ENCODE data around the gene TSPEAR.
"Not testable (repeated sequence)": the region's sequence is repeated elsewhere in the genome, so short reads cannot be mapped to it uniquely, and the experiment has no call there.

Gene TSPEAR

DNA sequence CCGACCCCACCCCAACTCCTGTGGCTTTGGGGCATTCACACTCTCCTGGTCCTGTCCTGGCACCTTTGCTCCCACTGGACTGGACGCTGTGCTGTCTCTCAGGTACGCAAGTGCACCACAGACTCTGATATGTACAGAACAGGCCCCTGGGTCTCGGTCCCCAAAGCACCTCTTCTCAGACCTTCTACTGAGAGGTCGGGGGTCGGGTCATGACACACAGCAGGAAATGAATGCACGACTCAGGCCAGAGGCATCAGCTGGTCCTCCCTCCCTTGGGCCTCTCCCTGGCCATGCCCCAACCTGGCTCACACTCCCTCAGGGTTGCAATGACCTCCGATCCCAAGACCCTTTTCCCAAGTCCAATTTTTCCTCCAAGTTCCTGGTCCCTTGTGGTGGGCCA lies 16.2 kb downstream of the TSPEAR start:
- H3K4me1 Mint-ChIP-seq (ENCODE audit: low read depth) = peaks cover 3% of the 10 kb centered on the region
- peaks cover 1% of the 10 kb centered on the region for H3K36me3 Mint-ChIP-seq (ENCODE audit: low read depth)
- no peak overlapping the region for H3K4me3 Mint-ChIP-seq
- H3K27me3 Mint-ChIP-seq (ENCODE audit: low read depth) = peaks cover 81% of the 10 kb centered on the region
- no peak overlapping the region for H3K27ac Mint-ChIP-seq
- peaks cover 27% of the 10 kb centered on the region for H3K9me3 Mint-ChIP-seq

DNA sequence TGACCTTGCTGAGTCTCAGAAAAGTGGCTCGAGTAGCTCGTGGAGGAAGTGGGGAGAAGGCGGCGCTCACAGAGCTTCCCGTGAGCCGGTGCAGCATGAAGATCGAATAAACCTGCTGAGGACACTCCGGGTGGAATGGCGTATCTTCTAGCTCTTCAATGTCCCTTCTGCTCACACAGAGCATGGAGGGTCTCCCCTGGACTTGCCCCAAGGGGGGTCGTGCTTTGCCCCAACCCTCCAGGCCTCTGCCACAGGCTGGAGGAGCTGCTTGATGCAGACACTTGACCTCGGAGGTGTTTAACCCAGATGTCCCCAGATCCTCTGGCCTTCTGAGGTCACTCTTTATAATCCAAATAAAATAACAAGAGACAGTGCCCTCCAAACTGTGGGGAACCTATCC lies 16.6 kb downstream of the TSPEAR start:
- no peak overlapping the region for H3K27ac Mint-ChIP-seq
- peaks cover 3% of the 10 kb centered on the region for H3K4me1 Mint-ChIP-seq (ENCODE audit: low read depth)
- H3K36me3 Mint-ChIP-seq (ENCODE audit: low read depth) = peaks cover 1% of the 10 kb centered on the region
- H3K27me3 Mint-ChIP-seq (ENCODE audit: low read depth) = peaks cover 81% of the 10 kb centered on the region
- peaks cover 27% of the 10 kb centered on the region for H3K9me3 Mint-ChIP-seq
- H3K4me3 Mint-ChIP-seq = no peak overlapping the region

DNA sequence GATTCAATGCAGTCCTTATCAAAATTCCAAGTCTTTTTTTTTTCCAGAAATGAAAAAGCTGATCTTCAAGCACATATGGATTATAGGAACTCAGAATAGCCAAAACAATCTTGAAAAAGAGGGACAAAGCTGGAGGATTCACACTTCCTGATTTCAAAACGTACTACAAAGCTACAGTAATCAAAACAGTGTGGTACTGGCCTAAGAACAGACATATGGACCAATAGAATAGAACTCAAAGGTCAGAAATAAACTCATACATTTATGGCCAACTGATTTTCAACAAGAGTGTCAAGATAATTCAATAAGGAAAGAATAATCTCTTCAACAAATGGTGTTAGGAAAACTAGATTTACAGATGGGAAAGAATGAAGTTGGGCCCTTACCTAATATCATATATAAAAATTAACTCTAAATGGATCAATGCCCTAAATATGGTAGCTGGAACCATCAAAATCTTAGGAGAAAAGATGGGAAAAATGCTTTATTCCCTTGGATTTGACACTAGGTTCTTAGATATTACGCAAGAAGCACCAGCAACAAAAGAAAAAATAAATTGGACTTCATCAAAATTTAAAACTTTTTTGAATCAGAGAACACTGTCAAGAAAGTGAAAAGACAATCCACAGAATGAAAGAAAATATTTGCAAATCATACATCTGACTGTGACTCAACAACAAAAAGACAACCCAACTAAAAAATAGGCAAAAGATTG lies 18.4 kb downstream of the TSPEAR start:
- H3K4me1 Mint-ChIP-seq (ENCODE audit: low read depth) = peaks cover 3% of the 10 kb centered on the region
- peaks cover 66% of the 10 kb centered on the region for H3K27me3 Mint-ChIP-seq (ENCODE audit: low read depth)
- H3K9me3 Mint-ChIP-seq = peaks cover 27% of the 10 kb centered on the region
- peaks cover 1% of the 10 kb centered on the region for H3K36me3 Mint-ChIP-seq (ENCODE audit: low read depth)
- H3K27ac Mint-ChIP-seq = no peak overlapping the region
- no peak overlapping the region for H3K4me3 Mint-ChIP-seq

DNA sequence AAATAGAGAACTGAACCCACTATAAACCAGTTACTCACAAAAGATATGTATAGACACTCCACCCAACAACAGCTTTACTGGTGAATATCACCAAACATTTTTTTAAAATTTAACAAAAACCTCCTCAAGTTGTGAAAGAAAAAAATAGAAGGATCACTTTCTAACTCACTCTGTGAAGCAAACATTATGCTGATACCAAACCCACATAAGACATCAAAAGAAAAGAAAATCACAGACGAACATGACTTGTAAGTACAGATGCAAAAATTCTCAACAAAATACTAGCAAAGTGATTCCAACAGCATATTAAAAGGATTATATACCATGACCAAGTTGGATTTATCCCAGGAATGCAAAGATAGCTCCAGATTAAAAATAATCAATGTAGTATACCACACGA lies 19.7 kb downstream of the TSPEAR start:
- H3K27ac Mint-ChIP-seq = no peak overlapping the region
- peaks cover 1% of the 10 kb centered on the region for H3K36me3 Mint-ChIP-seq (ENCODE audit: low read depth)
- H3K4me1 Mint-ChIP-seq (ENCODE audit: low read depth) = peaks cover 6% of the 10 kb centered on the region
- no peak overlapping the region for H3K4me3 Mint-ChIP-seq
- H3K9me3 Mint-ChIP-seq = peaks cover 27% of the 10 kb centered on the region
- peaks cover 57% of the 10 kb centered on the region for H3K27me3 Mint-ChIP-seq (ENCODE audit: low read depth)

DNA sequence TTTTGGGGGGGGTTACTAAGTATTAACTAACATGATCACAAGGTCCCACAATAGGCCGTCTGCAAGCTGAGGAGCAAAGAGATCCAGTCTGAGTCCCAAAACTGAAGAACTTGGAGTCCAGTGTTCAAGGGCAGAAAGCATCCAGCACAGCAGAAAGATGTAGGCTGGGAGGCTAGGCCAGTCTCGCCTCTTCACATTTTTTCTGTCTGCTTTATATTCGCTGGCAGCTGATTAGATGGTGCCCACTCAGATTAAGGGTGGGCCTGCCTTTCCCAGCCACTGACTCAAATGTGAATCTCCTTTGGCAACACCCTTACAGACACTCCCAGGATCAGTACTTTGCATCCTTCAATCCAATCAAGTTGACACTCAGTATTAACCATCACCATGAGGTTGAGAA lies 21.6 kb downstream of the TSPEAR start:
- H3K9me3 Mint-ChIP-seq = peaks cover 27% of the 10 kb centered on the region
- H3K27ac Mint-ChIP-seq; H3K4me3 Mint-ChIP-seq; H3K36me3 Mint-ChIP-seq (ENCODE audit: low read depth): not testable (repeated sequence)
- peaks cover 49% of the 10 kb centered on the region for H3K27me3 Mint-ChIP-seq (ENCODE audit: low read depth)
- H3K4me1 Mint-ChIP-seq (ENCODE audit: low read depth) = peaks cover 16% of the 10 kb centered on the region

DNA sequence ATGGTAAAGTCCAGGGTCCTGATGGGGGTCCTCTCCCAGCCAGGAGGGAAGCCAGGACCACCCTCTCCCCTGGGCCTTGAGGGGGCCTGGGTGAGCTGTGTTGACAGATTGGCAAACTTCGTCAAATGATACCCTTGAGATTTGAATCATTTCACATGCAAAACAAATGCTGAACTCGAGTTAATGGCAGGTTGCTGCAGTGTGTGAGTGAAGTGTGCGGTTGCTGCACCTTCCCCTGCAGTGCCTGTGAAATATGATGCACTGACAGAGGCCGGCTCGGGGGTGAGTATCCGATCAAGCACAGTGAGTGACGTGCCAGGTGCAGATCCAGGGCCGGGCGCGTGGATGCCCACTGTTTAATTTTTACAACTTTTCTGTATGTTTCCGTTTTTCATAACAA lies 23.7 kb downstream of the TSPEAR start:
- Mint-ChIP-seq H3K27me3 (ENCODE audit: low read depth) (peaks cover 34% of the 10 kb centered on the region), H3K4me1 (ENCODE audit: low read depth) (peaks cover 17% of the 10 kb centered on the region), H3K36me3 (ENCODE audit: low read depth) (peaks cover 1% of the 10 kb centered on the region), H3K9me3 (peaks cover 14% of the 10 kb centered on the region), H3K27ac (no peak overlapping the region), H3K4me3 (no peak overlapping the region)

DNA sequence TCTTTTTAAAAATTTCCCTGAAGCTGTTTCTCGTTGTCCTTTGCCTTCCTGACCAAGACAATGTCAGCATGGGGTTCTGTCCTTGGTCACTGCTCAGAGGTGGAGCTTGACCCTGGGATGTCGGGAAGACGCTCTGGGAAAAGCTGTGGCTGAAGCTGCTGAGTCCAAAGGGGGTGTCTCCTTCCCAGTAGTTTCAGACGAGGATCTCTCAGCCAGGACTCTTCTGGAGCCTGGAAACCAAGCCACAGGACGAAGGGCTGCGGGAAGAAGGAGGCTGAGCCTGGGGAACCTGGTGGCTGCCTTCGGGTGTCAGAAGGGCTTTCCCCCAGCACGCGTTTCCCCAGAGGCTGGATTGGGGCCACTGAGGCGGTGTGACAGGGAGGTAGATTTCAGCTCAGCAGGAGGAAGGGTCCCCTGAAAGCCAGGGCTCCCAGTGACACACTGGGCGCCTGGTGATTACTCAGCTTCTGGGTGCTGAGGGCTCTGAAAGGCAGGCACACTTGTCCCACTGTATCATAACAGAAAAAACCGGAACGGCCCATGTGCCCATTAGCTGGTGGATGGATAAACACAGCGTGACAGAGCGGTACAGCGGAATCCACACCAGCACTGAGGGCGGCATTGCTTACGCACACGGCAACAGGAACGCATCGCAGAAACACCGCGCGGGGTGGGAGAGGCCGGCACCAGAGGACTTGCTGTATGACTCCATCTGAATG lies 24.4 kb downstream of the TSPEAR start:
- no peak overlapping the region for H3K4me3 Mint-ChIP-seq
- H3K9me3 Mint-ChIP-seq = peaks cover 7% of the 10 kb centered on the region
- H3K36me3 Mint-ChIP-seq (ENCODE audit: low read depth) = no peaks in the 10 kb centered on the region
- peaks cover 35% of the 10 kb centered on the region for H3K27me3 Mint-ChIP-seq (ENCODE audit: low read depth)
- H3K4me1 Mint-ChIP-seq (ENCODE audit: low read depth) = peaks cover 17% of the 10 kb centered on the region
- H3K27ac Mint-ChIP-seq = peak overlapping the region; percentile 7

DNA sequence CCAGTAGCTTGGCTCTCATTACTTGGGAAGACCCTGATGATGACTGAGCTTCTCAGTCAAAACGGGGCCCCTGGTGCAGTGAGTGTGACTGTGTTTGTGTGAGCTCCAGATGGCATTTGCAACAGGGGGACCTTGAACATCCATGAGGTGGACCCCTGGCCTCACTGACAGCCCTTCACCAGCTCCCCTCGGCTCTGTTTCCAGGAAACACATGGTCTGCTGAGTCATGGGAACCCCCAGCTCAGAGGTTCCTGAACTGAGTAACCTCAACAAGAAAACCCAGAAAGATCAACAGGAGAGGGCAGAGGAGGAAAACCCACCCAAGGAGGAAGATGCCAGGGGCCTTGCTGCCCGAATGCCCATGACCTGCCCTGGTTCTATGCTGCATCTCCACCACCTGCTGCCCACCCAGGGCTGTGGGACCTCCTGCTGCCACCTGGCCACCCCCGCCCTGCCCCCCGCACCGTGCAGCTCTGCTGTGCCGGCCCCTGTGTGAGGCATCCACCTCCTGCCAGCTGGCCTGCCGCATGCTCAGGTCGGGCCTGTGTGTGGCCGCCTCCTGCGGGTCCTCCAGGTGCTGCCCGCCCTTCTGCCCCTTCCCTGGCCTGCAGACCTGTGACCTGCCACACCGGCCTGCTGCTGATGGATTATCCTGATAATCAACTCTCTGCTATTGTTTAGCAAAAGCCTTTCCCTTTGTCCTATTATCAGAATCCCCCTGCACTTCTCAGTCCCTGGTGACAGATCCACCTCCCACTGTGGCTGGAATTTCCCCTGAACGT lies 25.2 kb downstream of the TSPEAR start:
- peaks cover 1% of the 10 kb centered on the region for H3K9me3 Mint-ChIP-seq
- peak overlapping the region; percentile 52 for H3K27ac Mint-ChIP-seq
- peak overlapping the region; percentile 51 for H3K4me3 Mint-ChIP-seq
- peaks cover 29% of the 10 kb centered on the region for H3K27me3 Mint-ChIP-seq (ENCODE audit: low read depth)
- H3K4me1 Mint-ChIP-seq (ENCODE audit: low read depth) = peaks cover 14% of the 10 kb centered on the region
- H3K36me3 Mint-ChIP-seq (ENCODE audit: low read depth) = no peaks in the 10 kb centered on the region

DNA sequence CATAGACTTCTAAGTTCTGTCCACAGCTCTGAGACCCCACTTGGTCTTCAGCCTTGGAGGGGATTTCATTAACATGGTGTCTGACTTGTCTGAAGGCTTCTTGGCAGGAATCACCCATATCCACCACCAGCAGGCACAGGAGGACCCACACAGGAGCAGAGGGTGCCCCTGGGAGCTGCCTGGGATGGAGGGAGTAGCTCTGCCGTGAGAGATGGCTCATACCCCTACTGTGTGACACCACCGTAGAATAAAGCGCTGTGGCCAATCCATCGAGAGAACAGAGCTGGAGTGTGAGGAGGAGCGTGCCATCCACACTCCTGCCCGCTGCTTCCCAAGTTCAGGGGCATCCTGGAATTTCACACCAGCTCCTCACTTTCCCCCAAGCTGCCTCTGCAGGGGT lies 26.3 kb downstream of the TSPEAR start:
- Mint-ChIP-seq H3K27me3 (ENCODE audit: low read depth) (peaks cover 29% of the 10 kb centered on the region), H3K4me1 (ENCODE audit: low read depth) (peaks cover 14% of the 10 kb centered on the region)
- not testable (repeated sequence) for H3K27ac Mint-ChIP-seq; H3K4me3 Mint-ChIP-seq; H3K36me3 Mint-ChIP-seq (ENCODE audit: low read depth); H3K9me3 Mint-ChIP-seq

DNA sequence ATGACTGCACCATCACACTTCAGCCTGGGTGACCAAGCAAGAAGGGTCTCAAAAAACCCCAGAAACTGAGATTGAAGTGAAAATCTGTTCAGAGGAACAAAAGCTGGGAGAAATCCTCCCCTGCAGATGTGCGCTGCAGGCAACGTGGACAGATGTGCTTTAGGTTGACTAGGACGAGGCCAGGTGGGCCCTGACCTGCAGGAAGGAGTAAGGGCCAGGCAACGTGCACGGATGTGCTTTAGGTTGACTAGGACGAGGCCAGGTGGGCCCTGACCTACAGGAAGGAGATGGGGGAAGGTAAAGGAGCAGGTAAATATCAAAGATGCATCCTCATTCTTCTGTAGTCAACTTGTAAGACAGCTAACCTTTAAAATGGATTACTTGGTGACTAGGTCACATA lies 26.9 kb downstream of the TSPEAR start:
- Mint-ChIP-seq H3K27me3 (ENCODE audit: low read depth) (peaks cover 32% of the 10 kb centered on the region), H3K4me3 (no peak overlapping the region), H3K4me1 (ENCODE audit: low read depth) (peaks cover 14% of the 10 kb centered on the region), H3K27ac (no peak overlapping the region), H3K36me3 (ENCODE audit: low read depth) (no peaks in the 10 kb centered on the region), H3K9me3 (no peaks in the 10 kb centered on the region)

DNA sequence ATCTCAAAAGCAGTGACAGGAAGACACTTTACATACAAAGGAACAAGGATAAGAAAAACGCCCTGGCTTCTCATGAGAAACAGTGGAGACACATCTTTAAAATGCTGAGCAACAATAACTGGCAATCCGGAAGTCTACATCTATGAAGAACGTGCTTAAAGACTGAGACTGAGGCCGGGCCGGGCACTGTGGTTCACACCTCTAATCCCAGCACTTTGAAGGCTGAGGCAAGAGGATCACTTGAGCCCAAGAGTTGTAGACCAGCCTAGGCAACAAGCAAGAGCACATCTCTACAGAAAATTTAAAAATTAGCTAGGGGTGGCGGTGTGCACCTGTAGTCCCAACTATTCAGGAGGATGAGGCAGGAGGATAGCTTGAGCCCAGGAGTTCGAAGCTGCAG lies 27.3 kb downstream of the TSPEAR start:
- no peaks in the 10 kb centered on the region for H3K9me3 Mint-ChIP-seq
- H3K4me3 Mint-ChIP-seq = no peak overlapping the region
- no peak overlapping the region for H3K27ac Mint-ChIP-seq
- peaks cover 35% of the 10 kb centered on the region for H3K27me3 Mint-ChIP-seq (ENCODE audit: low read depth)
- H3K4me1 Mint-ChIP-seq (ENCODE audit: low read depth) = peaks cover 14% of the 10 kb centered on the region
- no peaks in the 10 kb centered on the region for H3K36me3 Mint-ChIP-seq (ENCODE audit: low read depth)

DNA sequence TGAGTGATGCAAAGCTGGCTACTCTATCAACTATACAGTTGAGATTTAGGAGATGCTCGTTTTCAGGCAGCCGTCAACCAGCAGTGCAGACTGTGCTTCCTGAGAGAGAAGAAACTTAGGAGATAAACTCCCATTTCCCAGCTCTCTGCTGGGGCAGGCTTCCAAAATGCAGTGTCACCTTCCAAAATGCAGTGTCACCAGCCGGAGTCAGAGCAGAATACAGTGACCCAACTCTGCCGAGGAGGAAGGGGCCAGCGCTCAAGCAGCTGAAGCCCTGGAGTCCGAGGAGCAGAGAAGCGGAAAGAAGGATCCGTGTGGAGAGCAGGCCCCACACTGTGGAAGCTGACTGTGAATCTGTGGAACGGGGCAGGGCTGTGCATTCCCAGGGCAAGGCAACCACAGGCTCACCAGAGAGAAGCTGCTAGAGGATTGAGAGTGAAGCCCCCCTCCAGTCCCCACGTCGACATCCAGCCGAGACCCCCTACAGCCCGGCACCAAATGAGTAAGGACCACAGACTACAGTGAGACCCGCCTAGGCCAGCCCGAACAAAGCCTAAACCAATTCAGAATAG lies 28.7 kb downstream of the TSPEAR start:
- H3K4me3 Mint-ChIP-seq = no peak overlapping the region
- peaks cover 35% of the 10 kb centered on the region for H3K27me3 Mint-ChIP-seq (ENCODE audit: low read depth)
- H3K9me3 Mint-ChIP-seq = no peaks in the 10 kb centered on the region
- H3K36me3 Mint-ChIP-seq (ENCODE audit: low read depth) = no peaks in the 10 kb centered on the region
- H3K27ac Mint-ChIP-seq = no peak overlapping the region
- H3K4me1 Mint-ChIP-seq (ENCODE audit: low read depth) = peaks cover 14% of the 10 kb centered on the region

DNA sequence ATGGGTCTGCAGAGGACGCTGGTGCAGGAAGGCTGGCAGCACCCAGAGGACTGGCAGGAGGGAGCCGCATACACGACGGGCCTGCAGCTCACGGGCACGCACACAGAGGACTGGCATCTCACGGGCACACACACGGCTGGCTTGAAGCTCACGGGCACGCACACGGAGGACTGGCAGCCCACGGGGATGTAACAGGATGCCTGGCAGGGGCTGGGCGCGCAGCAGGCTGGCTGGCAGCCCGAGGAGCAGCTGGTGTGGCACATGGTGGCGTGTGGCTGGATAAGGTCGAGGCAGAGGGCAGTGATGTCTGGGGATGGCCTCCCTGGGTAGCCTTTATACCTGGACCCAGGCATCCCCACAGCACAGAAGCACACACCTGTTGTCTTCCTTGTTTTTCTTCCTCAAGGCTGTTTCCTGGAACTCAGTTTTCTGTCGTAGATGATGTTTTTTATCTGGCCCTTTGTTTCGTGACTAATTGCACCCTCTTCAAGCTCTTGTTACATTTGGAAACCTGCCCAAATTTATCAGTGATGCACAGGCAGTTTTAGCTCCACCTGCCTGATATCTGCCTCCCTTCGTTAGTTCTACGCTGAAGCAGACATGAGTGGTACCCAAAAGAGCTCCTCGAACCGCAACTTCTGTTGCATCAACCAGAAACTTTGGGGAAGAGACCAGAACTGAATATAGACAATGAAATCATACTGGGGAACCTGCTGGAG lies 29.4 kb downstream of the TSPEAR start, which contains the start of gene KRTAP12-1:
Gene KRTAP12-1 (minus strand): TSS at position 303 of the 719 bp plus-strand sequence. CDS start 40 bp downstream, at position 263.
- no peaks in the 10 kb centered on the region for H3K9me3 Mint-ChIP-seq
- no peak within 1 kb of the TSS for H3K4me3 Mint-ChIP-seq
- peaks cover 33% of the 10 kb centered on the region for H3K27me3 Mint-ChIP-seq (ENCODE audit: low read depth)
- H3K36me3 Mint-ChIP-seq (ENCODE audit: low read depth) = no peaks in the 10 kb centered on the region
- H3K4me1 Mint-ChIP-seq (ENCODE audit: low read depth) = peaks cover 14% of the 10 kb centered on the region
- H3K27ac Mint-ChIP-seq = no peak within 1 kb of the TSS

DNA sequence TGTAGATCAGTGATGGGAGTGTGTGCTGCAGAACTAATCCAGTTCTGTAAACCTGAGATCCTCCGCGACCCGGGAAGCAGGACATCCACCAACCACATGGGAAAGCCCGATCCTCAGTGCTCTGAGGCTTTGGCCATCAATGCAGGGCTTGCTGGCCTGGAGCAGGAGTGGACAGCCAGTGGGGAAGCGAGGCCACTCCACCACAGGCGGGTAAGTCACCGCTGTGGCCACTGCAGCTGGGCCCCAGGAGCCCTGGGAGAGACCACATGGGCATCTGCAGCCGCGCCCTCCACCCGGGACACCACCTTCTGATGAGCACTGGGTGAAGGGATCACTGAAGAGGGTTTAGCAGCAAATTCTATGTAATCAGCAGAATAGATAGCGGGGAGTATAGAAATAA lies 30.2 kb downstream of the TSPEAR start:
- Mint-ChIP-seq H3K36me3 (ENCODE audit: low read depth) (no peaks in the 10 kb centered on the region), H3K9me3 (no peaks in the 10 kb centered on the region), H3K4me1 (ENCODE audit: low read depth) (peaks cover 8% of the 10 kb centered on the region), H3K27me3 (ENCODE audit: low read depth) (peaks cover 38% of the 10 kb centered on the region), H3K4me3 (no peak overlapping the region), H3K27ac (no peak overlapping the region)
